ENCODE measurements around the gene YEATS4.

YEATS4 gene

GRCh38 chr12:69396963-69397362 lies 37.4 kb downstream of the YEATS4 start:
- DNase-seq, result no peak

GRCh38 chr12:69397978-69398377 lies 38.4 kb downstream of the YEATS4 start:
- DNase-seq, result no peak

DNA sequence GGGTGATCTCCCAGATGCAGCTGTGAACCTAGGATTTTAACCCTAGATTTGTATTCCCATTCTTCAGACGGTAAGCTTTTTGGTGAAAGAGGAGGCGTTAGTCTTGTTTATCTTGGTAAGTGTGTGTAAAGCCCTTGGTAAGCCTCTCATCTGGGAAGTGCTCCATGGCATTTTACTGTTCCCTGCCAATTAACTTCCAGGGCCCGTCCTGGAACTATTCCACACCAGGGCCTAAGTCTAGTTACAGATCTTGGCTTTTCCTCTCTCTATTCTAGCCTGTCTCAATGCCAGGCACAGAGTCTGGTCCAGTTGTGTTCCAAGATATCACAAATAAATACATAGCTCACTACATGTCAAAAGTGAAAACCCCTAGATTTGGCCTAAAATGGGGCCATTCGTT lies 42.4 kb downstream of the YEATS4 start:
- no peak for DNase-seq

DNA sequence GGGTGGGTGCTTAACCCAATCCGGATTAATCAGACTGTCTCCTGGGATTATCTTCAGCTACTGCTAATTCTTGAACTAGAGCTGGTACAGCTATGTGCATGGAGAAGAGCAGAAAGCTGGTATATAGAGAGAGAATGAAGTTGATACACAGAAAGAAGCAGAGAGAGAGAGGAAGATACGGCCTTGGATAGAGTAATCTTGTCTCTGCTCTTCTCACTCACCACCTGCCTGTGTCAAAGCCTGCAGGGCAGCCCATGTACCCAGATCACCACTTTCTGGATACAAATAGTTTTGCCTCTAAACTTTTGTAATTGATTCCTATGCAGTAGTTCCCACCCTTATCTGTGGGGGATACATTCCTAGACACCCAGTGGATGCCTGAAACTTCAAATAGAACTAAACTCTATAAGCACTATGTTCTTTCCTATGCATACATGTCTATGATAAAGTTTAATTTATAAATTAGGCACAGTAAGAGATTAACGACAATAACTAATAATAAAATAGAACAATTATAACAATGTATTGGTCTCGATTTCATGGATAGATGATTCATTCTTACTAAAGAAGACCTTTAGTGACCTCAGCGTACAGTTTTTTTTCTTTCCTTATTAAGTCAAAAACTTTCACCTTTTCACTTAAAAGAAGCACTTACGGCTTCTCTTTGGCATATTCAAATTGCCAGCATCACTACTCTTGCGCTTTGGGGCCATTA lies 45.5 kb downstream of the YEATS4 start:
- no peak for DNase-seq

- no peak for DNase-seq
Observed at GRCh38 chr12:69405566-69405865, 46.0 kb downstream of the YEATS4 start.

- DNase-seq, result no peak
Observed at GRCh38 chr12:69406217-69406616, 46.7 kb downstream of the YEATS4 start.

- no peak for DNase-seq
Observed at GRCh38 chr12:69410571-69410970, 51.0 kb downstream of the YEATS4 start.

GRCh38 chr12:69412655-69413054 lies 53.1 kb downstream of the YEATS4 start:
- no peak for DNase-seq

DNA sequence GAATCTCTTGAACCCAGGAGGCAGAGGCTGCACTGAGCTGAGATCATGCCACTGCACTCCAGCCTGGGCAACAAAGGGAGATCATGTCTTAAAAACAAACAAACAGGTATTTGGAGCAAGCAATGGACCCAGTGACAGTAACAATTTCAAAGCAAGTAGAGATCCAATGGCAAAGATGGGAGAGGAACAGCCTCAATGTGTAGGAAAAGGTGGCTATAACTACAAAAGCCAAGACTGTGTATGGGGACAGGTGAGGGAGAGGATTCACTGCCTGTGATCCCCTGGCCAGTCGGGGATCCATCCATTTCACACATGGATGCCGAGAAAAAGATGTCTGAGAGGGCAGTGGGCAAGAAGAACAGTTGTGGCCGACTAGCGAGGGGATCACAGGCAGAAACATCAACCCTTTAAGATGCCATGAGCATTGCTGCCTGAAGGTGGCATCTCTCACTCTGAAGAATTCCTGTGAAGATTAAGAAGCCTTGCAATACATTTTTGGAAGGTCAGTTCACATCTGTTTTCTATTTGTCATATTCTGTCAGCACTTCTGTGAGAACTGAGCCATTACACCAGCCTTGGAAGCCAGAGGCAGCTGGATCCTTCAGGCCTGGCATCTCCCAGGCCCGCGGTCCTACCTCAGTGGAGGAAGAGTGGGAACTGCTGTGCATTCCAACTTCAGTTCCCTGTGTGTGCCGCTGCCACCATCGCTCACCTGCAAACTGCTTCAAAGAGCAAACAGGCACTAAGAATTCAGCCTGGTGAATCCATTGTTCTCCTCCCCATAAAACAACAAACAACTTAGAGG lies 56.1 kb downstream of the YEATS4 start:
- peak; percentile 35 to 45 for DNase-seq

DNA sequence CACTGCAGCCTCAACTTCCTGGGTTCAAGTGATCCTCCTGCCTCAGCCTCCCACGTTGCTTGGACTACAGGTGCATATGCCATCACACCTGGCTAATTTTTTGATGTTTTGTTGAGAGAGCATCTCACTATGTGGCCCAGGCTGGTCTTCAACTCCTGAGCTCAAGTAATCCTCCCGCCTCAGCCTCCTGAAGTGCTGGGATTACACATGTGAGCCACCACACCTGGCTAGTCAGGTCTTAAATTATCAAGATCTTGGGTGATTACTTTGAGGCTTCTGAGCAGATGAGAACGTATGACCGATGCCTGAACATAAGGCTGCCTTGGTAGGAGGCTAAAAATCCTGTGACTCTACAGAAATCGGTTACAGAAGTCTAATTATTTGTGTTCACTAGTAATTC lies 57.7 kb downstream of the YEATS4 start:
- no peak for DNase-seq

- no peak for DNase-seq
Observed at GRCh38 chr12:69417741-69418167, 58.2 kb downstream of the YEATS4 start.

DNA sequence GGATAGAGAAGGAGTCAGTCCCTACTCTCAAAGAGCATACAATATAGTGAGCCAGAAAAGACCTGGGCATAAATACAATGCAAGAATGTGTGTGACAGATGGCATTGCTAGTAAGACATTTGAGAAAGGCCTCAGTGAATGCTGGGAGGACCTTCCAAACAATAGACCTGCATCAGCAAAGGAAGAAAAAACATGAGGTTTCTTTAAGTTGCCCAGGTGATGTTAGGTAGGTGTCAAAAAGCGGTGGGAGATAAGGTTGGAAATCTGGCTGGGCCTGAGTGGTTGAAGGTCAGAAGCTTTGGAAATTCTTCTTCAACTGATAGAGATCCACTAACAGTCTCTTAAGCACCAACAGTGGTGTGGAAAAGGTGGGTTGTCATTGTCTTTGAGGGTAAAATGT lies 60.2 kb downstream of the YEATS4 start:
- DNase-seq, result no peak

- DNase-seq, result no peak
Observed at GRCh38 chr12:69421548-69421947, 62.0 kb downstream of the YEATS4 start.

GRCh38 chr12:69423037-69423905 lies 63.7 kb downstream of the YEATS4 start:
- DNase-seq, result no peak

DNA sequence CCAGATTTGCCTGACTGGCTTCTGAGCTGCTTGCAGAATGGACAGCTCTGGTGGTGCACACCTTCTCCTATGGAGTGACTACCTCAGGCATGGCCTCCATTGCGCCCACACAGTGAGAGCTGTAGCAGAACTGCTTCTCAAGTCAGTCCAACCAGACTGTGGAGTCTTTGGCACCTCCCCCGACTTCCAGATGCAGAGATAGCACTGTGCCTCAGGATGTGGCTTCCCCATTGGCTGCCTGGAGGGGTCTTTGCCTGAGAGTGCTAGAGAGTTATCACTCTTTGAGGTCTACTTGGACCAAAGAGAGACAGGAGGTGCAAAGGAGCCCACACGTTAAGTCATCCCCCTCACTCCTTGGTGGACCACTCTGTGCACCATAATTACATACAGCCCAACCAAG lies 65.9 kb downstream of the YEATS4 start:
- no peak for DNase-seq

DNA sequence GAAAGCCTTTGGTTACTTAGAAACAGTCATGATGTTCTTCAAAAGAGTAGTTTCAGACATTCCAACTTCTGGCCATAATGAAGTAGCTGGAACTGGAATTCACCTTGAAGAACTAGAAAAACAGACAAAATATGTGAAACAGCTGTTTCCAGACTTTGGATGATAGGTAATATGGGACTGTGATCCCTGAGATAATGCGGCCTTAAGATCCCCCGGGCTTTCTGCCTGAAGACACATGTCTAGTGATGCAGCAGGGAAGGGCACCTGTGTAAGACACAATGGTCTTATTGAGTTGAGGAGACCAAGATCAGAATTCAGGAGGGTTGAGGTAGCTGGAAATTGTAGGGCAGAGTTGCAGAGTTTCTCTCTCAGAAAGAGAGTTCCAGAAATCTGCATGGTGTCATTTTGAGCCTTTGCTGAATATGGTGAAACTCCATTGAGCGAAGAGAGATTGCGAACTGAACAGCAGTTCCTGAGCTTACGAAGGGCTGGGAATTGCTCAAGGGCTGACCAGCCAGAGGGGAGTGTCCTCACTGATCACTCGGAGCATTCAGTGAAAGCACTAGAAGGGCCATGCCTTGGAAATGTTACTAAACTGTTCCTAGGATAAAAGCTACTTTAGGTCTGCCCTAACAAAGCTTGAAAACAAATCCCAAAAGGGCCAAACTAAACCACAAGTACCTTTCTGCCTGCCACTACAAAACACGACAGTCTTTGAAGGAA lies 69.0 kb downstream of the YEATS4 start:
- no peak for DNase-seq

- no peak for DNase-seq
Observed at GRCh38 chr12:69430942-69431590, 71.5 kb downstream of the YEATS4 start.

- DNase-seq, result no peak
Observed at GRCh38 chr12:69431591-69432222, 72.2 kb downstream of the YEATS4 start.

GRCh38 chr12:69433653-69434052 lies 74.1 kb downstream of the YEATS4 start:
- no peak for DNase-seq

DNA sequence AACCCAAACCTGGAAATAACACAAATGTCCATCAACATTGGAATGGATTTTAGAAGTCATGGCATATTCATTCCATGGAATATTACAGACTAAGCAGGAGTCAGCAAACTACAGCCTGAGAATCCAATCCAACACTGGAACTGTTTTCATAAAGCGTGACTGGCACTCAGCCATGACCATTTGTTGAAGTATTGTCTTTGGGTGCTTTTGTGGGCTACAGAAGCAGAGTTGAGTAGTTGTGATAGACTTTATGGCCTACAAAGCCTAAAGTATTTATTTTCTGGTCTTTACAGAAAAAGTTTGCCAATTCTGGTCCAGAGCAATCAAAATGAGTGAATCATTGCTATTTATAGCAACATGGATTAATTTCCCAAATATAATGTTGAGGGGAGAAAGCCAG lies 76.1 kb downstream of the YEATS4 start:
- DNase-seq, result no peak

DNA sequence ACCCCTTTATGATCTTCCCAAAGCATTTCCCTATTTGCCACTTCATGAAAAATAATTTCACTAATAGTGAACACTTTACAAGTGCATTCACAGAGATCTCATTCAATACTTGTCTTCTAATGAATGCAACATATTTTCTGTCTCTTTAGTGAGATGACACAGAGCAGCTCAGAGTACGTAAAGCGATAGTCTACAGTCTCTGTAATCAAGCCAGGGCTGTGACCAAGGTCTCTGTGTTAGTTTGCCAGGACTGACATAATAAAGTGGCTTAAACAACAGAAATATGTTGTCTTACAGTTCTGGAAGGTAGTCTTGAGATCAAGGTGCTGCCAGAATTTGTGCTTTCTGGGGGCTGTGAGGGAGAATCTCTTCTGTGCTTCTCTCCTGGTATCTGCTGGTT lies 77.5 kb downstream of the YEATS4 start:
- DNase-seq, result no peak

DNA sequence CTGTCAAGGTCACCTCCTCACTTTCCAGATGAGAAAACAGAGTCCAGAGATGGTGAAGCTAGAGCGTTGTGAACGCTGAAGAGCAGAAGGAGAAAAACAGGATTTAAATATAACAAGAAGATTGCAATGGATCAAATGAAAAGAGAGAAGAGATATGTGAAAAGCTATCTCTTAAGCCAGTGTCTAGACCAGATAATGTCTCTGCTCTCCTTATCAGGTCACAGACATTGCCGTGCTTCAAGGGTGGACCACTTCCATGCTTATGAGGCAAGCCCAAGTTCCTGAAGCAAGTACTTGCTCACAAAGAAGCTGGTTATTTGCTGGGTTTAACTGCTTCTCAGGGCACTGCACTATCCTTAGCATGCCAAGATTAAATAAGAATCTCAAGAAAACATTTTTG lies 79.0 kb downstream of the YEATS4 start:
- DNase-seq, result no peak
